BE2C (cell line): Measurements from ENCODE around the gene TATDN3.

Experiments used
- DNase-seq: peaks from one replicate; pipeline ENCODE4 v3.0.0-alpha.2; 2020
- H3K27me3 ChIP-seq: fragments of 250-450 bp; sonication (Bioruptor Pico); 2 replicates; pipeline ENCODE4 v1.5.1; 2020; ENCODE audit warnings: mild to moderate bottlenecking
- H3K36me3 ChIP-seq: fragments of 250-450 bp; sonication (Bioruptor Pico); 2 replicates; pipeline ENCODE4 v1.5.1; 2020; ENCODE audit warnings: mild to moderate bottlenecking
- H3K4me1 ChIP-seq: fragments of 250-450 bp; sonication (Bioruptor Pico); 2 replicates; pipeline ENCODE4 v1.5.1; 2020
- H3K4me3 ChIP-seq: 2 replicates; pipeline ENCODE4 v1.5.1; 2011; ENCODE audit warnings: low read depth, low read length
- H3K9me3 ChIP-seq: fragments of 250-450 bp; sonication (Bioruptor Pico); 2 replicates; pipeline ENCODE4 v1.5.1; 2020
- TF ChIP-seq, protein P1 (sequence below): IDR thresholded peaks from 2 replicates; pipeline ENCODE4 v1.5.1; 2012; ENCODE audit warnings: mild to moderate bottlenecking, low read depth, low read length

TATDN3 gene

DNA sequence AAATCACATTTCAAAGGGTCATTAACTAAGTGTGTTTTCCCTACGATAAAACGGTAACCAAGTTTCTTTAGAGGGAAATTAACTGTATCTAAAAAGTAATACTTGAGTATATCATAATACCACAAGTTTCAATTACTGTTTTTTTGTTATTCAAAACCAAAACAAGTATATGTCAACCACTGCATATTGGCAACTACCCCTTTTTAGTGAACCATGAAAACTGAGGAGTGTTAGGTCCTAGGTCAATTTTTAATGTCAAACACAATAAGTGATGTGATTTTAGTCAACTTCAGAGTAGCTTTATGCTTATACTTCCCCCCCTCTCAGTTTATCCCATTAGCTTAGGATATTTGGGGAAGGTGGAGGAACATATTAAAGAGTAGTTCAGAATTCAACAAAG is 10.5 kb upstream of the TATDN3 start:
- peaks cover 31% of the 10 kb centered on the region for H3K36me3 ChIP-seq

DNA sequence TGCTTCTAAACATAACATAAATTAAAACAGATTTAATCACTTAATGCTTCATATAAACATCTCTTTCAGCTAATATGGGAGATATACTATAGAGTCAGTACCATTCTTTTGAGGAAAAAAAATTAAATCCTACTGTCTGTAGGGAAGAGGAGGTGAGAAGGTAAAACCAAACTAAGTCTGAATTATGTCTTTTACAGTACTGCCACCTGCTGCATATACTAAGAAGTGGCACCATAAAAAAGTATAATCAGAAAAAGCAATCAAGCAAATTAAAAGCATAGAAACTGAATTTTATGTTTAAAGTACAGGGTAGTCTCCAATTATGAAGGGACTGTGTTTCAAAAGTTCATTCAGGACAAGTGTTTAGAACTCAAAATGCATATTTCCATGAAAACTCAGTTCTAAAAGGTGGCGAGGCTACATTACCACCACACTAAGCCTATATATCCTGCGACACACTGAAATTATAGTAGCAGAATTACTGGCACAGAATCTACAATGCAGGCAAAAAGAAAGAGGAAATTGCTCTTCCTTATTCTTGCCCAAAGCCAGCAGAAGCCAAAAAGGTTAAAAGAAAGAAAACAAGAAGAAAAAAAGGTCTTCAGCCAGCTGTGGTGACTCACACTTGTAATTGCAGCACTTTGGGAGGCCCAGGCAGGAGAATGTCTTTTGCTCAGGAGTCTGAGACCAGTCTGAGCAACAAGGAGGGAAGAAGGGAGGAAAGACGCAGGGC is 9.1 kb upstream of the TATDN3 start:
- no peaks in the 10 kb centered on the region for H3K9me3 ChIP-seq
- TF ChIP-seq, protein P1, sequence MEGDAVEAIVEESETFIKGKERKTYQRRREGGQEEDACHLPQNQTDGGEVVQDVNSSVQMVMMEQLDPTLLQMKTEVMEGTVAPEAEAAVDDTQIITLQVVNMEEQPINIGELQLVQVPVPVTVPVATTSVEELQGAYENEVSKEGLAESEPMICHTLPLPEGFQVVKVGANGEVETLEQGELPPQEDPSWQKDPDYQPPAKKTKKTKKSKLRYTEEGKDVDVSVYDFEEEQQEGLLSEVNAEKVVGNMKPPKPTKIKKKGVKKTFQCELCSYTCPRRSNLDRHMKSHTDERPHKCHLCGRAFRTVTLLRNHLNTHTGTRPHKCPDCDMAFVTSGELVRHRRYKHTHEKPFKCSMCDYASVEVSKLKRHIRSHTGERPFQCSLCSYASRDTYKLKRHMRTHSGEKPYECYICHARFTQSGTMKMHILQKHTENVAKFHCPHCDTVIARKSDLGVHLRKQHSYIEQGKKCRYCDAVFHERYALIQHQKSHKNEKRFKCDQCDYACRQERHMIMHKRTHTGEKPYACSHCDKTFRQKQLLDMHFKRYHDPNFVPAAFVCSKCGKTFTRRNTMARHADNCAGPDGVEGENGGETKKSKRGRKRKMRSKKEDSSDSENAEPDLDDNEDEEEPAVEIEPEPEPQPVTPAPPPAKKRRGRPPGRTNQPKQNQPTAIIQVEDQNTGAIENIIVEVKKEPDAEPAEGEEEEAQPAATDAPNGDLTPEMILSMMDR: peak; percentile 57
- DNase-seq: no peak

More for the DNA sequence above, 10.5 kb upstream of the TATDN3 start:
- H3K9me3 ChIP-seq: no peaks in the 10 kb centered on the region
- H3K27me3 ChIP-seq: no peaks in the 10 kb centered on the region
- DNase-seq: no peak
- H3K4me1 ChIP-seq: no peaks in the 10 kb centered on the region
- TF ChIP-seq, protein P1: no peak
- H3K4me3 ChIP-seq: no peak overlapping the region

GRCh38 chr1:212783976-212784375 is 7.7 kb upstream of the TATDN3 start:
- peaks cover 44% of the 10 kb centered on the region for H3K36me3 ChIP-seq
- H3K27me3 ChIP-seq: no peaks in the 10 kb centered on the region
- DNase-seq: no peak
- H3K4me3 ChIP-seq: no peak overlapping the region
- no peaks in the 10 kb centered on the region for H3K9me3 ChIP-seq
- TF ChIP-seq, protein P1: no peak
- no peaks in the 10 kb centered on the region for H3K4me1 ChIP-seq

More for the DNA sequence above, 9.1 kb upstream of the TATDN3 start:
- Histone ChIP-seq H3K4me1 (no peaks in the 10 kb centered on the region), H3K27me3 (no peaks in the 10 kb centered on the region), H3K36me3 (peaks cover 44% of the 10 kb centered on the region), H3K4me3 (no peak overlapping the region)

GRCh38 chr1:212785871-212786270 is 5.8 kb upstream of the TATDN3 start:
- no peak for DNase-seq
- TF ChIP-seq, protein P1: no peak
- H3K36me3 ChIP-seq: peaks cover 44% of the 10 kb centered on the region

GRCh38 chr1:212791261-212791675 is 426 bp upstream of the TATDN3 start:
- H3K4me3 ChIP-seq: peak overlapping the region; percentile 96
- no peaks in the 10 kb centered on the region for H3K4me1 ChIP-seq
- H3K36me3 ChIP-seq: peaks cover 12% of the 10 kb centered on the region
- H3K27me3 ChIP-seq: no peaks in the 10 kb centered on the region
- TF ChIP-seq, protein P1: no peak
- no peak for DNase-seq
- no peaks in the 10 kb centered on the region for H3K9me3 ChIP-seq

More at GRCh38 chr1:212785871-212786270, 5.8 kb upstream of the TATDN3 start:
- Histone ChIP-seq H3K4me3 (no peak overlapping the region), H3K4me1 (no peaks in the 10 kb centered on the region), H3K9me3 (no peaks in the 10 kb centered on the region), H3K27me3 (no peaks in the 10 kb centered on the region)

DNA sequence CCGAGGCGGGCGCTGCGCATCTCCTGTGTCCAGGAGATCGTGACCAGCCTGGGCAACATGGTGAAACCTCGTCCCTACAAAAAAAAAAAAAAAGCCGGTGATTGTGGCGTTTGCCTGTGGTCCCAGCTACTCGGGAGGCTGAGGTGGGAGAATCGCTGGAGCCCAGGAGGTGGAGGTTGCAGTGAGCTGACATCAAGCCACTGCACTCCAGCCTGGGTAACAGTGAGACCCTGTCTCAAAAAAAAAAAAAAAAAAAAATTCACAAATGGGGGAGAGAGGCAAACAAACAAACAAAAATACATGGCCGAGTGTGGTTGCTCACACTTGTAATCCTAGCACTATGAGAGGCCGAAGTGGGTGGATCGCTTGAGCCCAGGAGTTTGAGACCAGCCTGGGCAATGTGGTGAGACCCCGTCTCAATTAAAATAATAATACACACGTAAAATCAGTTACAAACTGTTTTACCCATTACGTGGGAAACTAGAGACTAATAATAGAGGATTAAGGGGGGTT is 758 bp downstream of the TATDN3 start:
- no peaks in the 10 kb centered on the region for H3K27me3 ChIP-seq
- H3K9me3 ChIP-seq: no peaks in the 10 kb centered on the region
- H3K36me3 ChIP-seq: peaks cover 9% of the 10 kb centered on the region
- TF ChIP-seq, protein P1: no peak
- no peaks in the 10 kb centered on the region for H3K4me1 ChIP-seq
- peak overlapping the region; percentile 96 for H3K4me3 ChIP-seq
- DNase-seq: no peak
